Measurements from ENCODE around the gene TUBB6. TPM values are rescaled to one million over a fixed set of nuclear protein-coding genes. Genes with fewer than 3 reads are reported as not detected.

The TUBB6 gene
- total RNA-seq, 6 experiments from 2014 or later = 434 to 602 (median 568) TPM

GRCh38 chr18:12327510-12328178, 19.6 kb downstream of the TUBB6 start:
- Mint-ChIP-seq H3K9me3 (no peaks in the 10 kb centered on the region), H3K27me3 (ENCODE audit: insufficient read depth) (peaks cover 16% of the 10 kb centered on the region), H3K4me1 (ENCODE audit: low read depth) (peaks cover 14% of the 10 kb centered on the region), H3K27ac (peak overlapping the region; percentile 77), H3K36me3 (ENCODE audit: low read depth) (peaks cover 48% of the 10 kb centered on the region), H3K4me3 (peak overlapping the region; percentile 57; the same call in 1 of the 2 replicates)
- peak; percentile 82 for DNase-seq
- TF ChIP-seq CTCF (IDR thresholded peaks at IDR 0.05) = peak; percentile 97

- no peak for DNase-seq
- no peak; the same call in none of the 2 replicates for TF ChIP-seq CTCF (IDR thresholded peaks at IDR 0.05)
- peak overlapping the region; percentile 77 for H3K27ac Mint-ChIP-seq
- H3K36me3 Mint-ChIP-seq (ENCODE audit: low read depth) = peaks cover 44% of the 10 kb centered on the region
- H3K4me3 Mint-ChIP-seq = peak overlapping the region; percentile 9; the same call in 1 of the 2 replicates
- peaks cover 16% of the 10 kb centered on the region for H3K27me3 Mint-ChIP-seq (ENCODE audit: insufficient read depth)
- H3K9me3 Mint-ChIP-seq = no peaks in the 10 kb centered on the region
- H3K4me1 Mint-ChIP-seq (ENCODE audit: low read depth) = peaks cover 14% of the 10 kb centered on the region
Measured at GRCh38 chr18:12328179-12328823, 20.3 kb downstream of the TUBB6 start.

GRCh38 chr18:12329125-12329698, 21.2 kb downstream of the TUBB6 start:
- H3K36me3 Mint-ChIP-seq (ENCODE audit: low read depth) = peaks cover 44% of the 10 kb centered on the region
- H3K4me3 Mint-ChIP-seq = no peak overlapping the region

DNA sequence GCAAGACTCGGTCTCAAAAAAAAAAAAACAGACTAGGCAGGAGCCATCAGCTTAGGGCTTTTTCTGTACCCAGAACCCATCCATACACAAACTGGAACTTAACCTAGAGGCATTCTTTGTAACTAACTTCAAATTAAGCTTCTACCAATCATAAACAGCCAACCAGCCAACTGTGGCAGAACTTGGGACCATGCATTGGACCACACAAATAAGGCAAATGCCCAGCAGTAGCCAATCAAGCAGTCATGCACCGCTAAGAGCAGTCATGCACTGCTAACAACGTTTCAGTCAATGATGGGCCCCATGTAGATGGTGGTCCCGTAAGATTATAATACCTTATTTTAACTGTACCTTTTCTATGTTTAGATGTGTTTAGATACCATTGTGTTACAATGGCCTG, 22.7 kb downstream of the TUBB6 start:
- Mint-ChIP-seq H3K36me3 (ENCODE audit: low read depth) (peaks cover 45% of the 10 kb centered on the region), H3K4me3 (no peak overlapping the region), H3K9me3 (no peaks in the 10 kb centered on the region), H3K27ac (no peak overlapping the region), H3K4me1 (ENCODE audit: low read depth) (peaks cover 14% of the 10 kb centered on the region), H3K27me3 (ENCODE audit: insufficient read depth) (peaks cover 21% of the 10 kb centered on the region)
- no peak for TF ChIP-seq CTCF (IDR thresholded peaks at IDR 0.05)
- DNase-seq = no peak

More at GRCh38 chr18:12329125-12329698, 21.2 kb downstream of the TUBB6 start:
- peaks cover 14% of the 10 kb centered on the region for H3K4me1 Mint-ChIP-seq (ENCODE audit: low read depth)
- H3K9me3 Mint-ChIP-seq = no peaks in the 10 kb centered on the region
- no peak for TF ChIP-seq CTCF (IDR thresholded peaks at IDR 0.05)
- peaks cover 16% of the 10 kb centered on the region for H3K27me3 Mint-ChIP-seq (ENCODE audit: insufficient read depth)
- H3K27ac Mint-ChIP-seq = no peak overlapping the region
- DNase-seq = no peak

GRCh38 chr18:12333506-12334290, 25.7 kb downstream of the TUBB6 start:
- no peak for TF ChIP-seq CTCF (IDR thresholded peaks at IDR 0.05)
- Mint-ChIP-seq H3K27ac (no peak overlapping the region), H3K4me1 (ENCODE audit: low read depth) (peaks cover 25% of the 10 kb centered on the region), H3K27me3 (ENCODE audit: insufficient read depth) (peaks cover 6% of the 10 kb centered on the region), H3K36me3 (ENCODE audit: low read depth) (peaks cover 39% of the 10 kb centered on the region), H3K9me3 (no peaks in the 10 kb centered on the region), H3K4me3 (no peak overlapping the region)
- DNase-seq = no peak
